ENCODE measurements around the gene CNTNAP2.

The CNTNAP2 gene

GRCh38 chr7:146683439-146683838 lies 566.8 kb downstream of the CNTNAP2 start:
- peak; percentile 71 for DNase-seq (ENCODE audit: low read depth)

- no peak for DNase-seq (ENCODE audit: low read depth)
Observed at GRCh38 chr7:146690987-146691386, 574.4 kb downstream of the CNTNAP2 start.

- DNase-seq (ENCODE audit: low read depth): no peak
Observed at GRCh38 chr7:146698995-146699610, 582.5 kb downstream of the CNTNAP2 start.

- DNase-seq (ENCODE audit: low read depth): no peak
Observed at GRCh38 chr7:146700015-146700560, 583.5 kb downstream of the CNTNAP2 start.

GRCh38 chr7:146701166-146701565 lies 584.6 kb downstream of the CNTNAP2 start:
- no peak for DNase-seq (ENCODE audit: low read depth)

- no peak for DNase-seq (ENCODE audit: low read depth)
Observed at GRCh38 chr7:146702898-146703297, 586.3 kb downstream of the CNTNAP2 start.

GRCh38 chr7:146709451-146710027 lies 592.9 kb downstream of the CNTNAP2 start:
- no peak for DNase-seq (ENCODE audit: low read depth)

- no peak for DNase-seq (ENCODE audit: low read depth)
Observed at GRCh38 chr7:146713205-146713604, 596.6 kb downstream of the CNTNAP2 start.

- DNase-seq (ENCODE audit: low read depth): no peak
Observed at GRCh38 chr7:146713934-146714333, 597.3 kb downstream of the CNTNAP2 start.

GRCh38 chr7:146720195-146720594 lies 603.6 kb downstream of the CNTNAP2 start:
- no peak for DNase-seq (ENCODE audit: low read depth)

GRCh38 chr7:146722986-146723385 lies 606.4 kb downstream of the CNTNAP2 start:
- no peak for DNase-seq (ENCODE audit: low read depth)

GRCh38 chr7:146725520-146725919 lies 608.9 kb downstream of the CNTNAP2 start:
- DNase-seq (ENCODE audit: low read depth): no peak

- no peak for DNase-seq (ENCODE audit: low read depth)
Observed at GRCh38 chr7:146728141-146728540, 611.5 kb downstream of the CNTNAP2 start.

GRCh38 chr7:146728611-146729010 lies 612.0 kb downstream of the CNTNAP2 start:
- DNase-seq (ENCODE audit: low read depth): no peak

GRCh38 chr7:146731185-146731584 lies 614.6 kb downstream of the CNTNAP2 start:
- no peak for DNase-seq (ENCODE audit: low read depth)

GRCh38 chr7:146735992-146736391 lies 619.4 kb downstream of the CNTNAP2 start:
- DNase-seq (ENCODE audit: low read depth): no peak

- DNase-seq (ENCODE audit: low read depth): peak; percentile 18
Observed at GRCh38 chr7:146736446-146737190, 620.0 kb downstream of the CNTNAP2 start.

GRCh38 chr7:146740039-146740438 lies 623.4 kb downstream of the CNTNAP2 start:
- no peak for DNase-seq (ENCODE audit: low read depth)

GRCh38 chr7:146741911-146742310 lies 625.3 kb downstream of the CNTNAP2 start:
- no peak for DNase-seq (ENCODE audit: low read depth)

GRCh38 chr7:146754385-146754784 lies 637.8 kb downstream of the CNTNAP2 start:
- DNase-seq (ENCODE audit: low read depth): no peak

GRCh38 chr7:146755585-146755984 lies 639.0 kb downstream of the CNTNAP2 start:
- no peak for DNase-seq (ENCODE audit: low read depth)

GRCh38 chr7:146764458-146764857 lies 647.9 kb downstream of the CNTNAP2 start:
- no peak for DNase-seq (ENCODE audit: low read depth)

GRCh38 chr7:146768957-146769356 lies 652.4 kb downstream of the CNTNAP2 start:
- DNase-seq (ENCODE audit: low read depth): no peak

All from iris pigment epithelial cell (primary cell).